MM.1S (cell line): ENCODE results near the gene TMEM69.
"Not testable (repeated sequence)": the region's sequence is repeated elsewhere in the genome, so short reads cannot be mapped to it uniquely, and the experiment has no call there.

Source experiments
- DNase-seq: peaks from one replicate; pipeline ENCODE4 v3.0.0-alpha.2; 2015
- H2AFZ ChIP-seq: fragments of 300-600 bp; sonication (generic); 2 replicates; pipeline ENCODE4 v1.6.0; 2016; ENCODE audit warnings: antibody characterized with exemption, low read length
- H3F3A ChIP-seq: fragments of 300-600 bp; sonication (generic); 2 replicates; pipeline ENCODE4 v1.6.1; 2016; ENCODE audit warnings: mild to moderate bottlenecking, antibody characterized with exemption, low read length, moderate library complexity, mixed read lengths; ENCODE audit not compliant: insufficient read depth
- H3K27ac ChIP-seq: fragments of 300-600 bp; sonication (generic); 2 replicates; pipeline ENCODE4 v1.5.1; 2016; ENCODE audit warnings: mild to moderate bottlenecking, low read length
- H3K27me3 ChIP-seq: fragments of 300-600 bp; sonication (generic); replicated peaks from 2 replicates; pipeline ENCODE4 v1.6.0; 2016; ENCODE audit warnings: low read length; ENCODE audit not compliant: insufficient read depth
- H3K36me3 ChIP-seq: fragments of 300-600 bp; sonication (generic); replicated peaks from 2 replicates; pipeline ENCODE4 v1.6.1; 2016; ENCODE audit warnings: mild to moderate bottlenecking, low read length, mixed read lengths; ENCODE audit not compliant: insufficient read depth
- H3K4me1 ChIP-seq: fragments of 300-600 bp; sonication (generic); 2 replicates; pipeline ENCODE4 v1.6.1; 2016; ENCODE audit warnings: low read length, mixed read lengths
- H3K4me2 ChIP-seq: fragments of 300-600 bp; sonication (generic); 2 replicates; pipeline ENCODE4 v1.6.0; 2016; ENCODE audit warnings: low read depth, low read length
- H3K4me3 ChIP-seq: fragments of 300-600 bp; sonication (generic); 2 replicates; pipeline ENCODE4 v1.5.1; 2016; ENCODE audit warnings: low read length, mixed read lengths
- H3K79me2 ChIP-seq: fragments of 300-600 bp; sonication (generic); 2 replicates; pipeline ENCODE4 v1.6.1; 2016; ENCODE audit warnings: mixed run types, low read length, mixed read lengths
- H3K9ac ChIP-seq: fragments of 300-600 bp; sonication (generic); 2 replicates; pipeline ENCODE4 v1.6.1; 2016; ENCODE audit warnings: low read length, mixed read lengths
- H3K9me2 ChIP-seq: fragments of 300-600 bp; sonication (generic); replicated peaks from 2 replicates; pipeline ENCODE4 v1.6.1; 2016; ENCODE audit warnings: mild to moderate bottlenecking, low read length, mixed read lengths; ENCODE audit not compliant: insufficient read depth
- H3K9me3 ChIP-seq: fragments of 300-600 bp; sonication (generic); replicated peaks from 2 replicates; pipeline ENCODE4 v1.6.1; 2016; ENCODE audit warnings: mild to moderate bottlenecking, low read length, mixed read lengths; ENCODE audit not compliant: insufficient read depth
- H4K20me1 ChIP-seq: fragments of 300-600 bp; sonication (generic); 2 replicates; pipeline ENCODE4 v1.6.1; 2016; ENCODE audit warnings: mild to moderate bottlenecking, low read length, moderate library complexity, mixed read lengths; ENCODE audit not compliant: insufficient read depth
- CTCF ChIP-seq: fragments of 300-600 bp; sonication (generic); IDR thresholded peaks from 2 replicates; pipeline ENCODE4 v1.5.1; 2016; ENCODE audit warnings: antibody characterized with exemption, low read length, mixed read lengths
- EZH2 ChIP-seq: fragments of 300-600 bp; sonication (generic); optimal IDR thresholded peaks from 2 replicates; pipeline ENCODE3; 2017; ENCODE audit warnings: low read depth, mild to moderate bottlenecking, antibody characterized with exemption, low read length, mixed read lengths
- EZH2phosphoT487 ChIP-seq: fragments of 300-600 bp; sonication (generic); IDR thresholded peaks from 2 replicates; pipeline ENCODE4 v1.6.1; 2018; ENCODE audit warnings: antibody characterized with exemption, low read length

TMEM69 gene

GRCh38 chr1:45716700-45717099 lies 28.7 kb downstream of the TMEM69 start:
- Histone ChIP-seq H3K9me2 (no peaks in the 10 kb centered on the region), H3K4me3 (no peak overlapping the region), H3K27me3 (no peaks in the 10 kb centered on the region), H4K20me1 (no peaks in the 10 kb centered on the region), H3K4me1 (no peaks in the 10 kb centered on the region), H3K9me3 (no peaks in the 10 kb centered on the region), H3F3A (no peaks in the 10 kb centered on the region), H3K79me2 (no peaks in the 10 kb centered on the region), H3K27ac (no peak overlapping the region), H3K9ac (no peak overlapping the region), H3K4me2 (no peak overlapping the region), H2AFZ (no peak overlapping the region), H3K36me3 (no peaks in the 10 kb centered on the region; the same call in 1 of the 2 replicates)
- TF ChIP-seq EZH2phosphoT487 (no peak), CTCF (no peak), EZH2 (no peak)
- no peak for DNase-seq

- not testable (repeated sequence) for H3K79me2 ChIP-seq, H3K9ac ChIP-seq, H3K9me2 ChIP-seq, H3K36me3 ChIP-seq, DNase-seq, H2AFZ ChIP-seq, H3K4me2 ChIP-seq, H4K20me1 ChIP-seq, H3F3A ChIP-seq, H3K4me3 ChIP-seq, H3K9me3 ChIP-seq, H3K27me3 ChIP-seq, H3K27ac ChIP-seq, H3K4me1 ChIP-seq
Measured at GRCh38 chr1:45717386-45717785, 29.4 kb downstream of the TMEM69 start.

GRCh38 chr1:45718289-45718688 lies 30.3 kb downstream of the TMEM69 start:
- H3K27ac ChIP-seq, result no peak overlapping the region
- H3K36me3 ChIP-seq, result no peaks in the 10 kb centered on the region
- no peaks in the 10 kb centered on the region for H4K20me1 ChIP-seq
- no peak for TF ChIP-seq CTCF
- no peak for TF ChIP-seq EZH2phosphoT487
- no peak for TF ChIP-seq EZH2
- H3K4me3 ChIP-seq, result no peak overlapping the region
- H3K9me3 ChIP-seq, result no peaks in the 10 kb centered on the region
- no peaks in the 10 kb centered on the region for H3K79me2 ChIP-seq
- H3K9me2 ChIP-seq, result no peaks in the 10 kb centered on the region
- H2AFZ ChIP-seq, result no peak overlapping the region
- DNase-seq, result no peak
- no peaks in the 10 kb centered on the region for H3F3A ChIP-seq
- H3K9ac ChIP-seq, result no peak overlapping the region
- no peak overlapping the region for H3K4me2 ChIP-seq
- H3K4me1 ChIP-seq, result no peaks in the 10 kb centered on the region
- no peaks in the 10 kb centered on the region for H3K27me3 ChIP-seq

- Histone ChIP-seq H3K27me3 (no peaks in the 10 kb centered on the region), H2AFZ (no peak overlapping the region), H3K4me1 (no peaks in the 10 kb centered on the region), H3K4me3 (no peak overlapping the region), H3K9me3 (no peaks in the 10 kb centered on the region), H3K9me2 (no peaks in the 10 kb centered on the region), H3K27ac (no peak overlapping the region), H3F3A (no peaks in the 10 kb centered on the region), H3K9ac (no peak overlapping the region), H4K20me1 (no peaks in the 10 kb centered on the region), H3K4me2 (no peak overlapping the region), H3K79me2 (no peaks in the 10 kb centered on the region), H3K36me3 (no peaks in the 10 kb centered on the region)
- TF ChIP-seq CTCF (no peak), EZH2phosphoT487 (no peak), EZH2 (no peak)
- DNase-seq, result no peak
Measured at GRCh38 chr1:45721207-45721606, 33.2 kb downstream of the TMEM69 start.
